Adrenal gland (tissue), 12 donors: ENCODE results near the gene COL1A2. TPM values are rescaled to one million over a fixed set of nuclear protein-coding genes. Genes with fewer than 3 reads are reported as not detected.

Source experiments
- DNase-seq, 7 donors: peaks; one replicate each; pipeline ENCODE4 v3.0.0-alpha.2; 2019 to 2020
- H3K27ac ChIP-seq, 5 donors: fragments of 200-600 bp; sonication (generic) in 4 of 5; 1 replicate in 3 of 5; 2 replicates in 2 of 5; pipeline versions ENCODE4 v1.5.1 to v1.8.0; 2016 to 2020; ENCODE audit warnings: mild to moderate bottlenecking in 1 of 5
- H3K27me3 ChIP-seq: fragments of 200-600 bp; 2 replicates; pipeline ENCODE4 v1.8.0; 2021
- H3K36me3 ChIP-seq, 2 donors: fragments of 200-600 bp; replicated peaks in 1 of 2; 1 replicate in 1 of 2; 2 replicates in 1 of 2; pipeline versions ENCODE4 v1.5.1 to v1.8.0; 2018 to 2022
- H3K4me1 ChIP-seq, 2 donors: fragments of 200-600 bp; replicated peaks in 1 of 2; 1 replicate in 1 of 2; 2 replicates in 1 of 2; pipeline versions ENCODE4 v1.5.1 to v1.8.0; 2018 to 2021
- H3K4me3 ChIP-seq, 4 donors: fragments of 200-600 bp; sonication (generic) in 3 of 4; one replicate each; pipeline ENCODE4 v1.5.1; 2016 to 2018
- H3K9me3 ChIP-seq, 3 donors: fragments of 200-600 bp; sonication (generic) in 1 of 3; replicated peaks in 1 of 3; 1 replicate in 2 of 3; 2 replicates in 1 of 3; pipeline versions ENCODE4 v1.5.1 to v1.8.0; 2016 to 2021
- CTCF ChIP-seq, 6 experiments: fragments of 450-650 bp in 4 of 6; fragments of 200-600 bp in 2 of 6; sonication (generic) in 1 of 6; IDR thresholded peaks; 1 replicate in 5 of 6; 2 replicates in 1 of 6; pipeline versions ENCODE4 v1.5.1 to v1.8.0; 2016 to 2021; ENCODE audit warnings: antibody characterized with exemption in 6 of 6, mild to moderate bottlenecking in 2 of 6, moderate library complexity in 1 of 6
- POLR2A ChIP-seq, 2 donors: fragments of 450-650 bp; IDR thresholded peaks; one replicate each; pipeline ENCODE4 v1.6.1; 2017; ENCODE audit warnings: antibody characterized with exemption in 2 of 2, mild to moderate bottlenecking in 2 of 2, moderate library complexity in 1 of 2
- WGBS, 4 donors: extraction: QIAGEN DNeasy Blood & Tissue Kit in 2 of 4; methylation state at CpG; one replicate each; pipeline versions ENCODE4 v1.1.5 to v1.1.7; 2013 to 2017; 5-methylcytosine and 5-hydroxymethylcytosine counted together
- intact Hi-C, 2 donors: fragments of 100-400 bp; cut with DNase I; formaldehyde crosslinking; loops; one replicate each; pipeline versions ENCODE4 v1.14.1 to v1.15.0; 2022 to 2023
- polyA plus RNA-seq, 3 donors: library from polyadenylated mRNA; stranded (reverse); fragments of 200-250 nt in 2 of 3; fragments of 350-450 nt in 1 of 3; fragmentation: Illumina TruSeq in 1 of 3; extraction: RNeasy Lipid Tissue Mini Kit (QIAGEN cat#74804) in 1 of 3; gene quantifications; one replicate each; pipeline ENCODE4 v1.2.3, GENCODE V29; 2013 to 2014
- total RNA-seq, 9 donors: library from RNA; depleted of rRNA in 4 of 9; stranded (reverse); fragments of >200 nt in 4 of 9; fragments of 120-200 nt in 1 of 9; fragmentation: NEBNext Ultra II Directional in 1 of 9; extraction: Animal tissue kit (Norgen Biotek cat#: 25700) in 1 of 9; gene quantifications; one replicate each; pipeline versions ENCODE4 v1.1.0 to v1.2.4, GENCODE V29; 2013 to 2023
- donor health status: healthy with polysubstance abuse.
- donor health status: Bipolar disorder and iron deficiency.
- donor health status: DM: yes; HTN: yes; CAD: no.
- donor health status: DM: no; HTN: no; CAD: no.
- donor health status: DM: no; HTN: no; CAD: no.
- donor health status: DM: yes; HTN: yes; CAD: no.

COL1A2 gene
- total and polyA plus RNA-seq, 12 donors = 74.6 to 475 (median 182) TPM

- no peaks in the 10 kb centered on the region for H3K9me3 ChIP-seq
- no peaks in the 10 kb centered on the region for H3K4me1 ChIP-seq
- DNase-seq = no peak
- H3K27ac ChIP-seq = no peak overlapping the region
- TF ChIP-seq CTCF (IDR thresholded peaks at IDR 0.05) (no peak), POLR2A (IDR thresholded peaks at IDR 0.05) (no peak)
- H3K4me3 ChIP-seq = no peak overlapping the region
- intact Hi-C loops = no loop called here
- H3K36me3 ChIP-seq = peaks cover 0 to 12% of the 10 kb centered on the region in 2 donors
- H3K27me3 ChIP-seq = no peaks in the 10 kb centered on the region
- 72 to 78% (median 75%) methylated on average over 5 of the region's 5 CpGs for WGBS, 4 donors
Measured at GRCh38 chr7:94423863-94424735, 29.4 kb downstream of the COL1A2 start.

GRCh38 chr7:94425546-94425945 lies 30.9 kb downstream of the COL1A2 start:
- H3K27ac ChIP-seq = no peak overlapping the region
- DNase-seq = no peak
- no peaks in the 10 kb centered on the region for H3K4me1 ChIP-seq
- no peaks in the 10 kb centered on the region for H3K27me3 ChIP-seq
- H3K36me3 ChIP-seq = peaks cover 0 to 3% of the 10 kb centered on the region in 2 donors
- WGBS, 4 donors = 87 to 93% (median 90%) methylated on average over 10 of the region's 10 CpGs
- TF ChIP-seq POLR2A (IDR thresholded peaks at IDR 0.05) = no peak
- no peak for TF ChIP-seq CTCF (IDR thresholded peaks at IDR 0.05)
- intact Hi-C loops = no loop called here
- H3K9me3 ChIP-seq = no peaks in the 10 kb centered on the region
- no peak overlapping the region for H3K4me3 ChIP-seq

- DNase-seq = no peak
- H3K27ac ChIP-seq = no peak overlapping the region
- no peaks in the 10 kb centered on the region for H3K4me1 ChIP-seq
- 87 to 90% (median 89%) methylated on average over 12 of the region's 12 CpGs for WGBS, 4 donors
- H3K27me3 ChIP-seq = no peaks in the 10 kb centered on the region
- H3K36me3 ChIP-seq = peaks cover 0 to 3% of the 10 kb centered on the region in 2 donors
- no peak for TF ChIP-seq POLR2A (IDR thresholded peaks at IDR 0.05)
- H3K4me3 ChIP-seq = no peak overlapping the region
- intact Hi-C loops = no loop called here
- no peaks in the 10 kb centered on the region for H3K9me3 ChIP-seq
Measured at GRCh38 chr7:94426980-94427875, 32.5 kb downstream of the COL1A2 start.

GRCh38 chr7:94429153-94429552 lies 34.5 kb downstream of the COL1A2 start:
- no peaks in the 10 kb centered on the region for H3K9me3 ChIP-seq
- intact Hi-C loops = no loop called here
- no peak for TF ChIP-seq CTCF (IDR thresholded peaks at IDR 0.05)
- TF ChIP-seq POLR2A (IDR thresholded peaks at IDR 0.05) = no peak
- no peak overlapping the region for H3K4me3 ChIP-seq
- H3K27ac ChIP-seq = no peak overlapping the region
- WGBS, 4 donors = 91 to 96% (median 94%) methylated on average over 1 of the region's 1 CpG
- DNase-seq = no peak
- peaks cover 0 to 3% of the 10 kb centered on the region in 2 donors for H3K36me3 ChIP-seq
- H3K27me3 ChIP-seq = no peaks in the 10 kb centered on the region
- H3K4me1 ChIP-seq = no peaks in the 10 kb centered on the region
